ENCODE measurements around the gene GAK. TPM values are rescaled to one million over a fixed set of nuclear protein-coding genes. Genes with fewer than 3 reads are reported as not detected.

GAK gene
- total and polyA plus RNA-seq, 2 of the 13 experiments (the other 11 are each of a cell fraction or from before 2014, with no cell fraction given), result 17.5 to 44.3 TPM

GRCh38 chr4:845836-846251 lies 86.3 kb downstream of the GAK start:
- no peak overlapping the region for H3K4me2 ChIP-seq (ENCODE audit: low read depth, low read length)
- in situ Hi-C loops (cut with HindIII; ENCODE audit: extremely low pct_ligation_motif_present, low pct_unique_long_range_greater_than_20kb), result no loop called here
- H2AFZ ChIP-seq (ENCODE audit: low read length), result no peak overlapping the region
- H3K27me3 ChIP-seq (ENCODE audit: control insufficient read depth in 1 of 2, insufficient read depth in 2 of 2, low read length in 2 of 2), result no peaks in the 10 kb centered on the region
- H3K4me3 ChIP-seq (replicated peaks in 1 of 3; ENCODE audit: insufficient read depth in 1 of 3, low read depth in 2 of 3, low read length in 3 of 3), result no peak overlapping the region
- no TSS peak for BruUV-seq (replicated peaks)
- TF ChIP-seq, protein P1, sequence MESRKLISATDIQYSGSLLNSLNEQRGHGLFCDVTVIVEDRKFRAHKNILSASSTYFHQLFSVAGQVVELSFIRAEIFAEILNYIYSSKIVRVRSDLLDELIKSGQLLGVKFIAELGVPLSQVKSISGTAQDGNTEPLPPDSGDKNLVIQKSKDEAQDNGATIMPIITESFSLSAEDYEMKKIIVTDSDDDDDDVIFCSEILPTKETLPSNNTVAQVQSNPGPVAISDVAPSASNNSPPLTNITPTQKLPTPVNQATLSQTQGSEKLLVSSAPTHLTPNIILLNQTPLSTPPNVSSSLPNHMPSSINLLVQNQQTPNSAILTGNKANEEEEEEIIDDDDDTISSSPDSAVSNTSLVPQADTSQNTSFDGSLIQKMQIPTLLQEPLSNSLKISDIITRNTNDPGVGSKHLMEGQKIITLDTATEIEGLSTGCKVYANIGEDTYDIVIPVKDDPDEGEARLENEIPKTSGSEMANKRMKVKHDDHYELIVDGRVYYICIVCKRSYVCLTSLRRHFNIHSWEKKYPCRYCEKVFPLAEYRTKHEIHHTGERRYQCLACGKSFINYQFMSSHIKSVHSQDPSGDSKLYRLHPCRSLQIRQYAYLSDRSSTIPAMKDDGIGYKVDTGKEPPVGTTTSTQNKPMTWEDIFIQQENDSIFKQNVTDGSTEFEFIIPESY (CRISPR knock-in tag; IDR thresholded peaks at IDR 0.05), result 0 out of 2 replicates have a peak, but pooled peaks have one; percentile 15
- TF ChIP-seq NR3C1 (CRISPR knock-in tag; IDR thresholded peaks at IDR 0.05) (no peak), ZNF883 (CRISPR knock-in tag; IDR thresholded peaks at IDR 0.05; ENCODE audit: not compliant biosample characterization) (no peak), POLR2AphosphoS5 (IDR thresholded peaks at IDR 0.05; ENCODE audit: low read depth, low read length) (no peak)
- 93% methylated on average over 12 of the region's 14 CpGs for WGBS (ENCODE audit: low lambda C conversion rate)
- no peaks in the 10 kb centered on the region for H3K4me1 ChIP-seq (ENCODE audit: insufficient read depth, low read length)
- no peak overlapping the region for H3K9ac ChIP-seq (ENCODE audit: insufficient read depth, low read depth, low read length)
- no peaks in the 10 kb centered on the region for H4K20me1 ChIP-seq (ENCODE audit: insufficient read depth, low read length)
- DNase-seq (ENCODE audit: low spot score) (no peak), FAIRE-seq (no peak), ATAC-seq (no peak)
- ChIA-PET POLR2A (no interaction called here), CTCF (ENCODE audit: low intra/inter-chr PET ratio, low total read pairs) (no interaction called here)
- H3K79me2 ChIP-seq (ENCODE audit: insufficient read depth, low read length), result no peaks in the 10 kb centered on the region
- no peak overlapping the region for H3K27ac ChIP-seq (ENCODE audit: extremely low read length, insufficient read depth, low read length)
- peaks cover 2 to 5% of the 10 kb centered on the region in 2 experiments; a peak in 3 of 5 replicates for H3K36me3 ChIP-seq (replicated peaks in 1 of 2; ENCODE audit: control insufficient read depth in 1 of 2, insufficient read depth in 2 of 2, low read length in 2 of 2)
- H3K9me3 ChIP-seq (ENCODE audit: low read length), result no peaks in the 10 kb centered on the region
- intact Hi-C loops (cut with micrococcal nuclease; ENCODE audit: unreplicated experiment), result no loop called here

- no peaks in the 10 kb centered on the region for H4K20me1 ChIP-seq (ENCODE audit: insufficient read depth, low read length)
- no TSS peak for BruUV-seq (replicated peaks)
- no peak overlapping the region for H3K9ac ChIP-seq (ENCODE audit: insufficient read depth, low read depth, low read length)
- no peaks in the 10 kb centered on the region for H3K9me3 ChIP-seq (ENCODE audit: low read length)
- ChIA-PET CTCF (ENCODE audit: low intra/inter-chr PET ratio, low total read pairs) (no interaction called here), POLR2A (no interaction called here)
- no peak overlapping the region for H2AFZ ChIP-seq (ENCODE audit: low read length)
- intact Hi-C loops (cut with micrococcal nuclease; ENCODE audit: unreplicated experiment), result no loop called here
- in situ Hi-C loops (cut with HindIII; ENCODE audit: extremely low pct_ligation_motif_present, low pct_unique_long_range_greater_than_20kb), result no loop called here
- ATAC-seq, result no peak
- DNase-seq (ENCODE audit: low spot score), result no peak
- FAIRE-seq, result no peak
- H3K36me3 ChIP-seq (replicated peaks in 1 of 2; ENCODE audit: control insufficient read depth in 1 of 2, insufficient read depth in 2 of 2, low read length in 2 of 2), result peaks cover 2% of the 10 kb centered on the region in 2 experiments; a peak in 1 of 5 replicates
- no peak overlapping the region for H3K4me2 ChIP-seq (ENCODE audit: low read depth, low read length)
- no peak overlapping the region for H3K4me3 ChIP-seq (replicated peaks in 1 of 3; ENCODE audit: insufficient read depth in 1 of 3, low read depth in 2 of 3, low read length in 3 of 3)
- H3K27me3 ChIP-seq (ENCODE audit: control insufficient read depth in 1 of 2, insufficient read depth in 2 of 2, low read length in 2 of 2), result no peaks in the 10 kb centered on the region
- H3K27ac ChIP-seq (ENCODE audit: extremely low read length, insufficient read depth, low read length), result no peak overlapping the region
- no peaks in the 10 kb centered on the region for H3K4me1 ChIP-seq (ENCODE audit: insufficient read depth, low read length)
- 71% methylated on average over 1 of the region's 9 CpGs for WGBS (ENCODE audit: low lambda C conversion rate)
- H3K79me2 ChIP-seq (ENCODE audit: insufficient read depth, low read length), result no peaks in the 10 kb centered on the region
- TF ChIP-seq ZSCAN22 (CRISPR knock-in tag; IDR thresholded peaks at IDR 0.05) (no peak), RNF2 (conservative IDR thresholded peaks at IDR 0.05; ENCODE audit: low read depth) (no peak), RXRA (CRISPR knock-in tag; IDR thresholded peaks at IDR 0.05) (no peak), JUND (CRISPR knock-in tag; IDR thresholded peaks at IDR 0.05) (no peak), ZNF703 (CRISPR knock-in tag; IDR thresholded peaks at IDR 0.05; ENCODE audit: borderline replicate concordance) (no peak), NFAT5 (CRISPR knock-in tag; IDR thresholded peaks at IDR 0.05) (no peak)
- TF ChIP-seq, protein P2, sequence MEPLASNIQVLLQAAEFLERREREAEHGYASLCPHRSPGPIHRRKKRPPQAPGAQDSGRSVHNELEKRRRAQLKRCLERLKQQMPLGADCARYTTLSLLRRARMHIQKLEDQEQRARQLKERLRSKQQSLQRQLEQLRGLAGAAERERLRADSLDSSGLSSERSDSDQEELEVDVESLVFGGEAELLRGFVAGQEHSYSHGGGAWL (CRISPR knock-in tag; IDR thresholded peaks at IDR 0.05), result no peak
Measured at GRCh38 chr4:845233-845835, 86.8 kb downstream of the GAK start.
